Limb (tissue), 2 donors: ENCODE measurements around the gene TBPL2.
"Not testable (repeated sequence)": the region's sequence is repeated elsewhere in the genome, so short reads cannot be mapped to it uniquely, and the experiment has no call there.

Source experiments
- DNase-seq, 2 donors: peaks; one replicate each; pipeline ENCODE4 v3.0.0-alpha.2; 2016; ENCODE audit errors: extremely low spot score in 2 of 2

The TBPL2 gene

GRCh38 chr14:55404173-55404854 lies 36.1 kb downstream of the TBPL2 start:
- DNase-seq, result no peak

GRCh38 chr14:55401751-55402150 lies 38.7 kb downstream of the TBPL2 start:
- no peak for DNase-seq

- DNase-seq, result no peak
Observed at GRCh38 chr14:55399852-55400251, 40.6 kb downstream of the TBPL2 start.

- DNase-seq, result no peak
Observed at GRCh38 chr14:55399183-55399582, 41.2 kb downstream of the TBPL2 start.

- no peak for DNase-seq
Observed at GRCh38 chr14:55398679-55399078, 41.7 kb downstream of the TBPL2 start.

GRCh38 chr14:55389330-55389729 lies 51.1 kb downstream of the TBPL2 start:
- no peak for DNase-seq

- DNase-seq, result no peak
Observed at GRCh38 chr14:55388160-55388559, 52.3 kb downstream of the TBPL2 start.

GRCh38 chr14:55387121-55387520 lies 53.3 kb downstream of the TBPL2 start:
- DNase-seq, result no peak

GRCh38 chr14:55386037-55386808 lies 54.2 kb downstream of the TBPL2 start:
- DNase-seq, result no peak

GRCh38 chr14:55384536-55384935 lies 55.9 kb downstream of the TBPL2 start:
- DNase-seq, result no peak

GRCh38 chr14:55383541-55384140 lies 56.8 kb downstream of the TBPL2 start:
- DNase-seq, result no peak

GRCh38 chr14:55383056-55383466 lies 57.4 kb downstream of the TBPL2 start:
- DNase-seq, result not testable (repeated sequence)

- DNase-seq, result no peak
Observed at GRCh38 chr14:55382483-55382882, 57.9 kb downstream of the TBPL2 start.

- no peak for DNase-seq
Observed at GRCh38 chr14:55381561-55381960, 58.9 kb downstream of the TBPL2 start.

GRCh38 chr14:55381040-55381439 lies 59.4 kb downstream of the TBPL2 start:
- DNase-seq, result no peak

GRCh38 chr14:55377236-55377635 lies 63.2 kb downstream of the TBPL2 start:
- no peak for DNase-seq

- DNase-seq, result no peak
Observed at GRCh38 chr14:55374771-55375170, 65.6 kb downstream of the TBPL2 start.

GRCh38 chr14:55373784-55374705 lies 66.4 kb downstream of the TBPL2 start:
- DNase-seq, result no peak

GRCh38 chr14:55372825-55373224 lies 67.6 kb downstream of the TBPL2 start:
- DNase-seq, result no peak

GRCh38 chr14:55372423-55372822 lies 68.0 kb downstream of the TBPL2 start:
- DNase-seq, result no peak

- no peak for DNase-seq
Observed at GRCh38 chr14:55370883-55371455, 69.4 kb downstream of the TBPL2 start.
